Mesenchymal stem cell (in vitro differentiated cells and primary cell): ENCODE results near the gene RNF13.

Source experiments
- DNase-seq: peaks from one replicate; pipeline ENCODE4 v3.0.0-alpha.2; 2013
- H2AFZ ChIP-seq: one replicate; pipeline ENCODE4 v1.6.1; 2013; ENCODE audit warnings: low read depth, mild to moderate bottlenecking, control low read depth, inconsistent platforms, low read length, moderate library complexity
- H2AK5ac ChIP-seq: 2 replicates; pipeline ENCODE4 v1.6.1; 2013; ENCODE audit warnings: low read length, moderate library complexity, mild to moderate bottlenecking, inconsistent platforms; ENCODE audit not compliant: severe bottlenecking
- H2BK120ac ChIP-seq: one replicate; pipeline ENCODE4 v1.6.1; 2013; ENCODE audit warnings: low read depth, mild to moderate bottlenecking, inconsistent platforms, low read length, moderate library complexity
- H2BK12ac ChIP-seq, 2 experiments: one replicate each; pipeline ENCODE4 v1.6.1; 2013; ENCODE audit warnings: inconsistent platforms in 2 of 2, low read length in 2 of 2, mild to moderate bottlenecking in 2 of 2, moderate library complexity in 2 of 2, control low read depth in 1 of 2
- H2BK15ac ChIP-seq: one replicate; pipeline ENCODE4 v1.6.1; 2013; ENCODE audit warnings: mild to moderate bottlenecking, low read depth, inconsistent platforms; ENCODE audit not compliant: poor library complexity, severe bottlenecking
- H2BK5ac ChIP-seq: 2 replicates; pipeline ENCODE4 v1.6.1; 2013; ENCODE audit warnings: low read depth, mild to moderate bottlenecking, low read length, control low read depth, inconsistent platforms; ENCODE audit not compliant: poor library complexity, severe bottlenecking
- H3K14ac ChIP-seq, 2 experiments: one replicate each; pipeline ENCODE4 v1.6.1; 2013; ENCODE audit warnings: inconsistent platforms in 2 of 2, low read length in 2 of 2, control low read depth in 1 of 2, mild to moderate bottlenecking in 1 of 2, moderate library complexity in 1 of 2
- H3K18ac ChIP-seq, 2 experiments: one replicate each; pipeline ENCODE4 v1.6.1; 2013; ENCODE audit warnings: inconsistent platforms in 2 of 2, low read length in 2 of 2, control low read depth in 1 of 2, low read depth in 1 of 2, mild to moderate bottlenecking in 1 of 2
- H3K23ac ChIP-seq, 2 experiments: one replicate each; pipeline ENCODE4 v1.6.1; 2013; ENCODE audit warnings: inconsistent platforms in 2 of 2, low read length in 2 of 2, mild to moderate bottlenecking in 2 of 2, moderate library complexity in 2 of 2, control low read depth in 1 of 2
- H3K27ac ChIP-seq: 2 replicates; pipeline ENCODE4 v1.5.1; 2013; ENCODE audit warnings: mild to moderate bottlenecking, moderate library complexity, low read length, control low read depth, inconsistent platforms; ENCODE audit not compliant: poor library complexity, severe bottlenecking
- H3K27me3 ChIP-seq, 2 experiments: 2 replicates each; pipeline versions ENCODE4 v1.6.1 to v1.7.0; 2013; ENCODE audit warnings: low read length in 2 of 2, mild to moderate bottlenecking in 2 of 2, moderate library complexity in 2 of 2, control low read depth in 1 of 2, inconsistent platforms in 1 of 2; ENCODE audit not compliant: control insufficient read depth in 1 of 2, insufficient read depth in 1 of 2
- H3K36me3 ChIP-seq, 2 experiments: 2 replicates each; pipeline versions ENCODE4 v1.6.1 to v1.7.0; 2013; ENCODE audit warnings: low read length in 2 of 2, control low read depth in 1 of 2, inconsistent platforms in 1 of 2, low read depth in 1 of 2, mild to moderate bottlenecking in 1 of 2; ENCODE audit not compliant: insufficient read depth in 2 of 2, control insufficient read depth in 1 of 2
- H3K4ac ChIP-seq, 2 experiments: one replicate each; pipeline ENCODE4 v1.6.1; 2013; ENCODE audit warnings: inconsistent platforms in 2 of 2, low read length in 2 of 2, mild to moderate bottlenecking in 2 of 2, moderate library complexity in 2 of 2, control low read depth in 1 of 2, low read depth in 1 of 2
- H3K4me1 ChIP-seq: 2 replicates; pipeline ENCODE4 v1.6.1; 2013; ENCODE audit warnings: low read depth, low read length, control low read depth; ENCODE audit not compliant: control insufficient read depth, insufficient read depth
- H3K4me2 ChIP-seq: 2 replicates; pipeline ENCODE4 v1.6.1; 2013; ENCODE audit warnings: low read length, mild to moderate bottlenecking, inconsistent platforms; ENCODE audit not compliant: poor library complexity, severe bottlenecking
- H3K4me3 ChIP-seq, 2 experiments: 2 replicates each; pipeline versions ENCODE4 v1.5.1 to v1.7.0; 2013; ENCODE audit warnings: low read length in 2 of 2, mild to moderate bottlenecking in 2 of 2, control low read depth in 1 of 2, low read depth in 1 of 2; ENCODE audit not compliant: insufficient read depth in 1 of 2
- H3K79me1 ChIP-seq: replicated peaks from 2 replicates; pipeline ENCODE4 v1.6.1; 2013; ENCODE audit warnings: mild to moderate bottlenecking, control low read depth, low read length, inconsistent platforms; ENCODE audit not compliant: poor library complexity, severe bottlenecking
- H3K9ac ChIP-seq: 2 replicates; pipeline ENCODE4 v1.7.0; 2013; ENCODE audit warnings: mild to moderate bottlenecking, low read length, moderate library complexity
- H3K9me3 ChIP-seq: 2 replicates; pipeline ENCODE4 v1.7.0; 2013; ENCODE audit warnings: mild to moderate bottlenecking, low read length; ENCODE audit not compliant: control insufficient read depth
- H4K8ac ChIP-seq: one replicate; pipeline ENCODE4 v1.6.1; 2013; ENCODE audit warnings: inconsistent platforms, mild to moderate bottlenecking, low read length, moderate library complexity
- H4K91ac ChIP-seq: one replicate; pipeline ENCODE4 v1.6.1; 2013; ENCODE audit warnings: mild to moderate bottlenecking, low read length, inconsistent platforms
- WGBS: methylation state at CpG from one replicate; pipeline ENCODE4 v1.1.7; 2013; ENCODE audit warnings: mixed read lengths; 5-methylcytosine and 5-hydroxymethylcytosine counted together

The RNF13 gene

DNA sequence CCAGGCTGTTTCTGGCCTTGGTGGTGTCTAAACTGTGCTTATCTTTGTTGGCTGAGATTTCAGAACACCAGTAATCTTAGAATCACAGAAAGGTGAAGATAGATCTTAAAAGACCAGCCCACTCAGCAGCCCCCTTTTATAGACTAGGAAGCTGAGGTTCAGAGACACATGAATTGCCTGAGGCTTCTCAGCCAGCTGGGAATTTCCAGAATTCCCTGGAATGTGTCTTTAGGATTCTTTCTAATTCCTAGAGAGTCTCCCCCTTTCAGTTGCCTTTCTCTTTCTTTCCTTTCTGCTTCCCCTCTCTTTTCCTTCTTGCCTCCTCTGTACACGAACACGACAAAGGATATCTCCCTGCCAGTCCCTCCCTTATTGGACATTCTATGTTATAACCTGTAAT, 40.2 kb upstream of the RNF13 start:
- no peak overlapping the region for H2AFZ ChIP-seq
- no peak overlapping the region for H2BK5ac ChIP-seq
- H3K14ac ChIP-seq = no peak overlapping the region
- no peak overlapping the region for H4K91ac ChIP-seq
- no peak overlapping the region for H2AK5ac ChIP-seq
- H3K79me1 ChIP-seq = no peaks in the 10 kb centered on the region
- H3K4me3 ChIP-seq = no peak overlapping the region
- H3K18ac ChIP-seq = no peak overlapping the region
- no peak overlapping the region for H2BK120ac ChIP-seq
- no peaks in the 10 kb centered on the region for H3K4me1 ChIP-seq
- no peak overlapping the region for H3K23ac ChIP-seq
- H3K4me2 ChIP-seq = no peak overlapping the region
- H3K9me3 ChIP-seq = no peaks in the 10 kb centered on the region
- no peak overlapping the region for H3K27ac ChIP-seq
- H2BK15ac ChIP-seq = no peak overlapping the region
- H3K9ac ChIP-seq = no peak overlapping the region
- no peak overlapping the region for H2BK12ac ChIP-seq
- 76% methylated on average over 2 of the region's 2 CpGs for WGBS
- H4K8ac ChIP-seq = no peak overlapping the region
- no peaks in the 10 kb centered on the region for H3K36me3 ChIP-seq
- no peak overlapping the region for H3K4ac ChIP-seq
- no peaks in the 10 kb centered on the region for H3K27me3 ChIP-seq
- no peak for DNase-seq

DNA sequence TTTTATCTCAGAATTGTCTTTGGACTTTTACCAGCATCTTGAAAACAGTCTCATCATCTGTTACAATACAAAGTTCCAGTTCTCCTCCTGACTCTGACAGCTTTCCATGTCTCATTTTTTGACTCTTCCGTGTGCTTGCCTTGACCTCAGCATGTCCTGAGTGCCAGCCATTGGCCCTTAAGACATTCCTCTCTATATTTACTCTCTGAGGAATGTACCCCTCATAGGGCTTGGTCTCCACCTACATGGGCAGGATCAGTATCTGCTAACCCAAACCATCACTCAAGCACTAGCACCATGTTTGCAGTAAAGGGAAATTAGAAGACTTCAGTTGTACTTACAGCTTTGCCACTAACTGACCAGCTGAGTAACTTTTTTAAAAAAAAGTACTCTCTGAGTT, 36.8 kb upstream of the RNF13 start:
- Histone ChIP-seq H2BK15ac (no peak overlapping the region), H4K8ac (no peak overlapping the region), H3K4me2 (no peak overlapping the region), H3K27me3 (no peaks in the 10 kb centered on the region), H3K18ac (no peak overlapping the region), H3K14ac (no peak overlapping the region), H3K4me3 (no peak overlapping the region), H3K4ac (no peak overlapping the region), H3K79me1 (no peaks in the 10 kb centered on the region), H2AFZ (no peak overlapping the region), H3K9me3 (no peaks in the 10 kb centered on the region), H4K91ac (no peak overlapping the region), H3K4me1 (no peaks in the 10 kb centered on the region), H2BK120ac (no peak overlapping the region), H2AK5ac (no peak overlapping the region), H3K9ac (no peak overlapping the region), H2BK5ac (no peak overlapping the region), H3K27ac (no peak overlapping the region), H2BK12ac (no peak overlapping the region), H3K36me3 (no peaks in the 10 kb centered on the region), H3K23ac (no peak overlapping the region)
- 69% methylated on average over 1 of the region's 1 CpG for WGBS
- DNase-seq = no peak

DNA sequence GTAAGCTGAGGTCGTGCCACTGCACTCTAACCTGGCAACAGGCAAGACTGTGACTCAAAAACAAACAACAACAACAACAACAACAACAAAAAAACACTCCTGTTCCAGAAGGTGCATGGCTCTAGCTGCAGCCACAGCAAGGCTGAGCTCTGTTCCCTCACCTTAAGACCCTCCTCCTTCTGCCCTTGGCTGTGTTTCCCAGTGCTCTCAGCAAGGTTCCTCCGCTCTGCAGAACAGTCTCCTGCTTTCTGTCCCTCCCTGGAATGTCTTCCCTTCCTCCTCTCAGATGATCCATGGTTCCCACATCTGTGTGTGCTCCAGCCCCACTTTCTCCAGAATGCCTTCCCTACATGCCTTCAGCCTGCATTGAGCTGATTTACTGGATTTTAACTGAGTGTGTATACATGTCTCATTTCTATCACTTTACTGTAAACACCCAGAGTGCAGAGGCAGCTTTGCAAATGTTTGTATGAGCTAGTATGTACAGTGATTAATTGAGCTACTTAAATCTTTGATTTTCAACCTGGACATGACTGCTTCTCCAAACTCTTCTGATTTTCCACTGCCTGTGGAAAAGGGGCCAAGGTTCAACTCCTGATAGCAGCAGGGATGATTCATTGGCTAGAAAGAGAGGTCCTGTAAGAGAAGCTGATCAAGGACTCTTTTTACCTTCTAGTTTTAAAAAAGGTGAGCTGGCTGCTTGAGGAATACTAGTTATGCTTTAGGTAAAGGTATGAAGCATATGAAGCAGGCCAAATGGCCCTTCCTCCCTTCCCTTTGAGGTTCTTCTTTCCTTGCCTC, 35.4 kb upstream of the RNF13 start:
- no peak overlapping the region for H3K9ac ChIP-seq
- no peak overlapping the region for H2BK120ac ChIP-seq
- H2AFZ ChIP-seq = no peak overlapping the region
- no peak overlapping the region for H4K8ac ChIP-seq
- H2BK5ac ChIP-seq = no peak overlapping the region
- no peak overlapping the region for H3K27ac ChIP-seq
- H3K23ac ChIP-seq = no peak overlapping the region
- H3K27me3 ChIP-seq = no peaks in the 10 kb centered on the region
- H3K4me3 ChIP-seq = no peak overlapping the region
- peak overlapping the region; percentile 5 for H4K91ac ChIP-seq
- H2BK15ac ChIP-seq = no peak overlapping the region
- H3K14ac ChIP-seq = no peak overlapping the region
- no peaks in the 10 kb centered on the region for H3K79me1 ChIP-seq
- no peak overlapping the region for H3K4me2 ChIP-seq
- H2BK12ac ChIP-seq = no peak overlapping the region
- peak overlapping the region in 1 of 2 experiments; percentile 50 for H3K18ac ChIP-seq
- H3K4ac ChIP-seq = no peak overlapping the region
- H2AK5ac ChIP-seq = no peak overlapping the region
- peak; percentile 17 for DNase-seq
- no peaks in the 10 kb centered on the region for H3K9me3 ChIP-seq
- no peaks in the 10 kb centered on the region for H3K36me3 ChIP-seq
- WGBS = 95% methylated on average over 2 of the region's 2 CpGs
- H3K4me1 ChIP-seq = no peaks in the 10 kb centered on the region

DNA sequence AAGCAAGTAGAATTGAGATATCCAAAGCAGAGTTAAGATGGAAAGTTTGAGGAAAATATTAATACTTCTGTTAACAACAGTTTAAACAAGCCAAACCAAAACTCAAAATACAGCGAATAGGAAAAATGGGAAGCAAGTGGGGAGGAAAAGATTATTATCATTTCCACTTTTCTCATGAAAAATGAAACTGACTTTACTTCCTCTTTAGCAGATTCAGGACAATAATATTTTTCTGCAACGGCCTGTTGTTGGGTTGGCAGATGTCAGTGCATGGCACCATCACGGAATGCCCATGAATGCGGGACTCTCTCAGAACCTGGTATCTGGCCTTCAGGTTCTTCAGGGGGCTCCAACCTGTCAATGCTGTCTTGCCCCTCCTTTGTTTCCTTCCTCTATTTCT, 31.8 kb upstream of the RNF13 start:
- Histone ChIP-seq H3K14ac (no peak overlapping the region), H2AFZ (no peak overlapping the region), H4K8ac (no peak overlapping the region), H3K4me3 (no peak overlapping the region), H2BK12ac (no peak overlapping the region), H3K9ac (no peak overlapping the region), H4K91ac (no peak overlapping the region), H3K27me3 (no peaks in the 10 kb centered on the region), H3K79me1 (no peaks in the 10 kb centered on the region), H3K4ac (no peak overlapping the region), H2BK5ac (no peak overlapping the region), H3K23ac (no peak overlapping the region), H3K9me3 (no peaks in the 10 kb centered on the region), H3K27ac (no peak overlapping the region), H2AK5ac (no peak overlapping the region), H2BK15ac (no peak overlapping the region), H2BK120ac (no peak overlapping the region), H3K18ac (no peak overlapping the region), H3K36me3 (no peaks in the 10 kb centered on the region), H3K4me2 (no peak overlapping the region), H3K4me1 (peaks cover 3% of the 10 kb centered on the region)
- 98% methylated on average over 3 of the region's 4 CpGs for WGBS
- DNase-seq = no peak
